DOHH2 (cell line): ENCODE results near the gene CCDC30.

Experiments used
- H3F3A ChIP-seq: fragments of 200-600 bp; sonication (generic), shearing (Covaris generic); 2 replicates; pipeline ENCODE4 v1.6.0; 2016; ENCODE audit warnings: antibody characterized with exemption, mild to moderate bottlenecking; ENCODE audit not compliant: control insufficient read depth, insufficient read depth
- H3K27ac ChIP-seq: fragments of 200-600 bp; sonication (generic); 2 replicates; pipeline ENCODE4 v1.5.1; 2014; ENCODE audit warnings: low read depth, mild to moderate bottlenecking, low read length, moderate library complexity
- H3K27me3 ChIP-seq: fragments of 200-600 bp; sonication (generic); 2 replicates; pipeline ENCODE4 v1.6.1; 2014; ENCODE audit warnings: mild to moderate bottlenecking, low read length, mixed read lengths; ENCODE audit not compliant: control insufficient read depth
- H3K36me3 ChIP-seq: fragments of 200-600 bp; sonication (generic); 2 replicates; pipeline ENCODE4 v1.6.1; 2014; ENCODE audit warnings: mild to moderate bottlenecking, low read length, moderate library complexity, mixed read lengths; ENCODE audit not compliant: control insufficient read depth
- H3K4me1 ChIP-seq: fragments of 200-600 bp; sonication (generic); 2 replicates; pipeline ENCODE4 v1.6.1; 2014; ENCODE audit warnings: mild to moderate bottlenecking, low read length, mixed read lengths; ENCODE audit not compliant: control insufficient read depth
- H3K4me2 ChIP-seq: fragments of 200-600 bp; sonication (generic); 2 replicates; pipeline ENCODE4 v1.6.0; 2014; ENCODE audit warnings: mild to moderate bottlenecking, low read length, moderate library complexity
- H3K4me3 ChIP-seq: fragments of 200-600 bp; sonication (generic); 2 replicates; pipeline ENCODE4 v1.5.1; 2014; ENCODE audit warnings: mild to moderate bottlenecking, low read length, mixed read lengths
- H3K79me2 ChIP-seq: fragments of 200-600 bp; sonication (generic); 2 replicates; pipeline ENCODE4 v1.6.1; 2014; ENCODE audit warnings: mild to moderate bottlenecking, low read length, mixed read lengths; ENCODE audit not compliant: control insufficient read depth
- H3K9me2 ChIP-seq: fragments of 200-600 bp; sonication (generic); replicated peaks from 2 replicates; pipeline ENCODE4 v1.6.1; 2014; ENCODE audit warnings: mild to moderate bottlenecking, low read length, mixed read lengths; ENCODE audit not compliant: control insufficient read depth
- H3K9me3 ChIP-seq: fragments of 200-600 bp; sonication (generic); 2 replicates; pipeline ENCODE4 v1.6.1; 2014; ENCODE audit warnings: antibody characterized with exemption, low read length, mixed read lengths; ENCODE audit not compliant: control insufficient read depth, insufficient read depth
- H4K20me1 ChIP-seq: fragments of 200-600 bp; sonication (generic); 2 replicates; pipeline ENCODE4 v1.6.0; 2014; ENCODE audit warnings: low read depth, mild to moderate bottlenecking, antibody characterized with exemption, low read length, moderate library complexity; ENCODE audit not compliant: control insufficient read depth, insufficient read depth
- CTCF ChIP-seq: fragments of 200-600 bp; sonication (generic); IDR thresholded peaks from one replicate; pipeline ENCODE4 v1.5.1; 2014; ENCODE audit warnings: antibody characterized with exemption, mild to moderate bottlenecking, low read depth, low read length; ENCODE audit not compliant: poor library complexity, severe bottlenecking
- EZH2phosphoT487 ChIP-seq: fragments of 200-600 bp; sonication (generic); IDR thresholded peaks from 2 replicates; pipeline ENCODE4 v1.6.1; 2017; ENCODE audit warnings: borderline replicate concordance, mild to moderate bottlenecking, antibody characterized with exemption, low read length, moderate library complexity, mixed read lengths

CCDC30 gene

GRCh38 chr1:42454403-42454802 is 8.7 kb upstream of the CCDC30 start:
- no peak overlapping the region for H3K27ac ChIP-seq
- H3K79me2 ChIP-seq = peaks cover 23% of the 10 kb centered on the region
- H3K4me1 ChIP-seq = peaks cover 26% of the 10 kb centered on the region
- H3K27me3 ChIP-seq = no peaks in the 10 kb centered on the region
- no peaks in the 10 kb centered on the region for H3K9me3 ChIP-seq
- H3K36me3 ChIP-seq = peaks cover 23% of the 10 kb centered on the region
- no peaks in the 10 kb centered on the region for H3K9me2 ChIP-seq
- H3K4me2 ChIP-seq = no peak overlapping the region
- H4K20me1 ChIP-seq = no peaks in the 10 kb centered on the region
- H3K4me3 ChIP-seq = no peak overlapping the region
- TF ChIP-seq EZH2phosphoT487 = no peak
- H3F3A ChIP-seq = no peaks in the 10 kb centered on the region

GRCh38 chr1:42456010-42456753 is 6.9 kb upstream of the CCDC30 start, which contains the start of the genes PPCS and ZMYND12:
TSS of gene PPCS (plus strand) at chr1:42456543. CDS start at chr1:42456566, 23 bp downstream.
TSS of gene ZMYND12 (minus strand) at chr1:42456022. CDS start at chr1:42455997, 25 bp downstream.
- Histone ChIP-seq H3K36me3 (peaks cover 41% of the 10 kb centered on the region), H3K4me3 (peak within 1 kb of the TSS; percentile 85), H3K4me1 (peaks cover 26% of the 10 kb centered on the region), H3K27ac (peak within 1 kb of the TSS; percentile 59), H4K20me1 (no peaks in the 10 kb centered on the region), H3K9me2 (no peaks in the 10 kb centered on the region), H3K79me2 (peaks cover 23% of the 10 kb centered on the region), H3K9me3 (no peaks in the 10 kb centered on the region), H3K4me2 (peak within 1 kb of the TSS; percentile 72), H3K27me3 (no peaks in the 10 kb centered on the region), H3F3A (no peaks in the 10 kb centered on the region; the same call in none of the 2 replicates)
- no peak for TF ChIP-seq EZH2phosphoT487
- no peak for TF ChIP-seq CTCF

GRCh38 chr1:42456754-42457089 is 6.4 kb upstream of the CCDC30 start:
- H3K9me3 ChIP-seq = no peaks in the 10 kb centered on the region
- peaks cover 41% of the 10 kb centered on the region for H3K36me3 ChIP-seq
- H3F3A ChIP-seq = peaks cover under 1% of the 10 kb centered on the region
- peak overlapping the region; percentile 59 for H3K27ac ChIP-seq
- peaks cover 23% of the 10 kb centered on the region for H3K79me2 ChIP-seq
- H3K4me1 ChIP-seq = peaks cover 27% of the 10 kb centered on the region
- peak overlapping the region; percentile 85 for H3K4me3 ChIP-seq
- H4K20me1 ChIP-seq = no peaks in the 10 kb centered on the region
- TF ChIP-seq CTCF = no peak
- no peak for TF ChIP-seq EZH2phosphoT487
- peak overlapping the region; percentile 72 for H3K4me2 ChIP-seq
- no peaks in the 10 kb centered on the region for H3K27me3 ChIP-seq
- no peaks in the 10 kb centered on the region for H3K9me2 ChIP-seq

- H3K27ac ChIP-seq = no peak overlapping the region
- peaks cover 12% of the 10 kb centered on the region for H3F3A ChIP-seq
- H3K27me3 ChIP-seq = peaks cover 3% of the 10 kb centered on the region; the same call in 1 of the 2 replicates
- no peak overlapping the region for H3K4me3 ChIP-seq
- peaks cover 35% of the 10 kb centered on the region for H3K4me1 ChIP-seq
- H3K36me3 ChIP-seq = peaks cover 41% of the 10 kb centered on the region
- H4K20me1 ChIP-seq = no peaks in the 10 kb centered on the region
- no peak overlapping the region for H3K4me2 ChIP-seq
- TF ChIP-seq EZH2phosphoT487 (no peak), CTCF (no peak)
- H3K79me2 ChIP-seq = peaks cover 23% of the 10 kb centered on the region
- H3K9me2 ChIP-seq = no peaks in the 10 kb centered on the region
- H3K9me3 ChIP-seq = no peaks in the 10 kb centered on the region
These were observed 1.9 kb upstream of the CCDC30 start for GRCh38 chr1:42461196-42461595.
